GM06990 (cell line): ENCODE measurements around the gene TMEM80.

Experiments used
- DNase-seq: peaks from one replicate; pipeline ENCODE4 v3.0.0-alpha.2; 2011; ENCODE audit not compliant: insufficient read length; ENCODE audit errors: extremely low read depth
- H3K27me3 ChIP-seq: replicated peaks from 2 replicates; pipeline ENCODE4 v1.6.0; 2011; ENCODE audit warnings: low read length; ENCODE audit not compliant: control insufficient read depth, insufficient read depth
- H3K36me3 ChIP-seq: 2 replicates; pipeline ENCODE4 v1.5.1; 2011; ENCODE audit warnings: low read length; ENCODE audit not compliant: control insufficient read depth, insufficient read depth
- H3K4me3 ChIP-seq: replicated peaks from 2 replicates; pipeline ENCODE4 v1.5.1; 2011; ENCODE audit warnings: low read depth, mild to moderate bottlenecking, control low read depth, low read length
- CTCF ChIP-seq: IDR thresholded peaks from 2 replicates; pipeline ENCODE4 v1.5.1; 2011; ENCODE audit warnings: low read length, control low read depth, mild to moderate bottlenecking, inconsistent platforms; ENCODE audit not compliant: insufficient read depth, poor library complexity, severe bottlenecking

TMEM80 gene

GRCh38 chr11:704781-705645, 9.4 kb downstream of the TMEM80 start:
- H3K36me3 ChIP-seq = peaks cover 5% of the 10 kb centered on the region
- TF ChIP-seq CTCF = no peak
- no peaks in the 10 kb centered on the region; the same call in 1 of the 2 replicates for H3K27me3 ChIP-seq
- H3K4me3 ChIP-seq = no peak overlapping the region
- no peak for DNase-seq

- H3K4me3 ChIP-seq = peak within 1 kb of the TSS; percentile 56
- DNase-seq = no peak
- no peak for TF ChIP-seq CTCF
- H3K36me3 ChIP-seq = peaks cover 5% of the 10 kb centered on the region
- no peaks in the 10 kb centered on the region; the same call in 1 of the 2 replicates for H3K27me3 ChIP-seq
Measured at GRCh38 chr11:705646-706438, 10.2 kb downstream of the TMEM80 start, which contains the start of gene EPS8L2. EPS8L2 (plus strand) TSS chr11:706231; CDS start chr11:709408, 3,177 bp downstream.

- H3K4me3 ChIP-seq = peak overlapping the region; percentile 56
- no peak for TF ChIP-seq CTCF
- H3K27me3 ChIP-seq = no peaks in the 10 kb centered on the region; the same call in 1 of the 2 replicates
- peaks cover 5% of the 10 kb centered on the region for H3K36me3 ChIP-seq
- DNase-seq = no peak
Measured at GRCh38 chr11:706439-706956, 10.9 kb downstream of the TMEM80 start.

- DNase-seq = no peak
Measured at GRCh38 chr11:706957-707816, 11.6 kb downstream of the TMEM80 start.

More at GRCh38 chr11:706957-707816, 11.6 kb downstream of the TMEM80 start:
- H3K36me3 ChIP-seq = peaks cover 3% of the 10 kb centered on the region; the same call in 1 of the 2 replicates
- TF ChIP-seq CTCF = no peak
- H3K27me3 ChIP-seq = no peaks in the 10 kb centered on the region; the same call in 1 of the 2 replicates
- peak overlapping the region; percentile 56 for H3K4me3 ChIP-seq
